Hepatocyte (in vitro differentiated cells): ENCODE data around the gene MTHFR. TPM values are rescaled to one million over a fixed set of nuclear protein-coding genes. Genes with fewer than 3 reads are reported as not detected.

Experiments used
- DNase-seq: peaks from one replicate; pipeline ENCODE4 v3.0.0-alpha.2; 2016; ENCODE audit warnings: low spot score
- H2AFZ ChIP-seq: fragments of 200-600 bp; sonication (generic); 2 replicates; pipeline ENCODE4 v1.6.0; 2016; ENCODE audit warnings: antibody characterized with exemption, mild to moderate bottlenecking
- H3K27ac ChIP-seq: fragments of 200-600 bp; sonication (generic); 2 replicates; pipeline ENCODE4 v1.5.1; 2016; ENCODE audit warnings: mild to moderate bottlenecking
- H3K27me3 ChIP-seq: fragments of 200-600 bp; sonication (generic); 2 replicates; pipeline ENCODE4 v1.6.1; 2016
- H3K36me3 ChIP-seq: fragments of 200-600 bp; sonication (generic); replicated peaks from 2 replicates; pipeline ENCODE4 v1.5.1; 2016; ENCODE audit warnings: low read depth; ENCODE audit not compliant: insufficient read depth
- H3K4me1 ChIP-seq: fragments of 200-600 bp; sonication (generic); 2 replicates; pipeline ENCODE4 v1.5.1; 2016; ENCODE audit warnings: mild to moderate bottlenecking, moderate library complexity; ENCODE audit not compliant: insufficient read depth
- H3K4me2 ChIP-seq: fragments of 200-600 bp; sonication (generic); 2 replicates; pipeline ENCODE4 v1.6.0; 2016
- H3K4me3 ChIP-seq: fragments of 200-600 bp; sonication (generic); 2 replicates; pipeline ENCODE4 v1.5.1; 2016; ENCODE audit warnings: mild to moderate bottlenecking
- H3K79me2 ChIP-seq: fragments of 200-600 bp; sonication (generic); 2 replicates; pipeline ENCODE4 v1.6.0; 2017; ENCODE audit warnings: mild to moderate bottlenecking
- H3K9me2 ChIP-seq: fragments of 200-600 bp; sonication (generic); replicated peaks from 2 replicates; pipeline ENCODE4 v1.6.0; 2017; ENCODE audit warnings: mild to moderate bottlenecking; ENCODE audit not compliant: insufficient read depth
- H3K9me3 ChIP-seq: fragments of 200-600 bp; sonication (generic); 2 replicates; pipeline ENCODE4 v1.5.1; 2016; ENCODE audit warnings: low read depth, mild to moderate bottlenecking
- H4K20me1 ChIP-seq: fragments of 200-600 bp; sonication (generic); 2 replicates; pipeline ENCODE4 v1.6.0; 2016; ENCODE audit warnings: mild to moderate bottlenecking; ENCODE audit not compliant: insufficient read depth, poor library complexity, severe bottlenecking
- CTCF ChIP-seq: fragments of 200-600 bp; sonication (generic); IDR thresholded peaks from 2 replicates; pipeline ENCODE4 v1.5.1; 2016; ENCODE audit warnings: antibody characterized with exemption, mild to moderate bottlenecking; ENCODE audit not compliant: poor library complexity
- EZH2 ChIP-seq: fragments of 200-600 bp; sonication (generic); IDR thresholded peaks from 2 replicates; pipeline ENCODE4 v1.6.1; 2016; ENCODE audit warnings: antibody characterized with exemption, mild to moderate bottlenecking, borderline replicate concordance
- EZH2phosphoT487 ChIP-seq: fragments of 200-600 bp; sonication (generic); IDR thresholded peaks from one replicate; pipeline ENCODE4 v1.6.1; 2018; ENCODE audit warnings: antibody characterized with exemption, mild to moderate bottlenecking, low read depth, moderate library complexity; ENCODE audit not compliant: unreplicated experiment, severe bottlenecking
- WGBS: methylation state at CpG from one replicate; pipeline ENCODE4 v1.1.6; 2016; ENCODE audit warnings: low lambda C conversion rate; ENCODE audit errors: missing lambda C conversion rate; 5-methylcytosine and 5-hydroxymethylcytosine counted together
- polyA plus RNA-seq: library from polyadenylated mRNA; unstranded; fragments of >200 nt; fragmentation: Nextera tagmentation; extraction: Ambion mirVana; gene quantifications from 2 replicates; pipeline ENCODE4 v1.2.1, GENCODE V29; 2016
- total RNA-seq: library from RNA; depleted of rRNA; stranded (reverse); fragments of >200 nt; gene quantifications from 2 replicates; pipeline ENCODE4 v1.2.3, GENCODE V29; 2014

The MTHFR gene
- total and polyA plus RNA-seq, 2 experiments from 2014 or later, result 17.6 to 31.0 TPM

- Histone ChIP-seq H3K79me2 (no peaks in the 10 kb centered on the region), H3K9me2 (no peaks in the 10 kb centered on the region), H3K4me3 (no peak overlapping the region), H3K4me1 (peaks cover 51% of the 10 kb centered on the region), H4K20me1 (no peaks in the 10 kb centered on the region), H3K36me3 (no peaks in the 10 kb centered on the region), H3K4me2 (no peak overlapping the region), H2AFZ (no peak overlapping the region), H3K27ac (peak overlapping the region; percentile 86), H3K27me3 (no peaks in the 10 kb centered on the region), H3K9me3 (no peaks in the 10 kb centered on the region)
- WGBS, result 87% methylated on average over 14 of the region's 14 CpGs
- TF ChIP-seq EZH2, result no peak
- TF ChIP-seq EZH2phosphoT487, result no peak
- no peak for DNase-seq
Observed at GRCh38 chr1:11787804-11788436, 17.8 kb downstream of the MTHFR start.

GRCh38 chr1:11787251-11787803, 18.4 kb downstream of the MTHFR start:
- no peak overlapping the region for H3K4me3 ChIP-seq
- TF ChIP-seq EZH2phosphoT487, result no peak
- no peak for TF ChIP-seq EZH2
- no peak for TF ChIP-seq CTCF
- H3K9me3 ChIP-seq, result no peaks in the 10 kb centered on the region
- peak overlapping the region; percentile 43 for H3K4me2 ChIP-seq
- no peaks in the 10 kb centered on the region for H3K79me2 ChIP-seq
- H3K27me3 ChIP-seq, result no peaks in the 10 kb centered on the region
- H3K4me1 ChIP-seq, result peaks cover 46% of the 10 kb centered on the region
- H4K20me1 ChIP-seq, result no peaks in the 10 kb centered on the region
- H2AFZ ChIP-seq, result no peak overlapping the region
- no peaks in the 10 kb centered on the region for H3K36me3 ChIP-seq
- 37% methylated on average over 16 of the region's 16 CpGs for WGBS
- H3K27ac ChIP-seq, result peak overlapping the region; percentile 86
- H3K9me2 ChIP-seq, result no peaks in the 10 kb centered on the region
- DNase-seq, result peak; percentile 73

- DNase-seq, result no peak
- H3K36me3 ChIP-seq, result no peaks in the 10 kb centered on the region
- no peaks in the 10 kb centered on the region for H3K9me3 ChIP-seq
- H3K79me2 ChIP-seq, result no peaks in the 10 kb centered on the region
- no peak overlapping the region for H3K27ac ChIP-seq
- H3K4me3 ChIP-seq, result no peak overlapping the region
- H4K20me1 ChIP-seq, result no peaks in the 10 kb centered on the region
- peaks cover 34% of the 10 kb centered on the region for H3K4me1 ChIP-seq
- no peak overlapping the region for H2AFZ ChIP-seq
- H3K9me2 ChIP-seq, result no peaks in the 10 kb centered on the region
- no peaks in the 10 kb centered on the region for H3K27me3 ChIP-seq
- H3K4me2 ChIP-seq, result no peak overlapping the region
- 67% methylated on average over 5 of the region's 5 CpGs for WGBS
- TF ChIP-seq EZH2 (no peak), EZH2phosphoT487 (no peak), CTCF (no peak)
Observed at GRCh38 chr1:11786168-11786567, 19.6 kb downstream of the MTHFR start.

DNA sequence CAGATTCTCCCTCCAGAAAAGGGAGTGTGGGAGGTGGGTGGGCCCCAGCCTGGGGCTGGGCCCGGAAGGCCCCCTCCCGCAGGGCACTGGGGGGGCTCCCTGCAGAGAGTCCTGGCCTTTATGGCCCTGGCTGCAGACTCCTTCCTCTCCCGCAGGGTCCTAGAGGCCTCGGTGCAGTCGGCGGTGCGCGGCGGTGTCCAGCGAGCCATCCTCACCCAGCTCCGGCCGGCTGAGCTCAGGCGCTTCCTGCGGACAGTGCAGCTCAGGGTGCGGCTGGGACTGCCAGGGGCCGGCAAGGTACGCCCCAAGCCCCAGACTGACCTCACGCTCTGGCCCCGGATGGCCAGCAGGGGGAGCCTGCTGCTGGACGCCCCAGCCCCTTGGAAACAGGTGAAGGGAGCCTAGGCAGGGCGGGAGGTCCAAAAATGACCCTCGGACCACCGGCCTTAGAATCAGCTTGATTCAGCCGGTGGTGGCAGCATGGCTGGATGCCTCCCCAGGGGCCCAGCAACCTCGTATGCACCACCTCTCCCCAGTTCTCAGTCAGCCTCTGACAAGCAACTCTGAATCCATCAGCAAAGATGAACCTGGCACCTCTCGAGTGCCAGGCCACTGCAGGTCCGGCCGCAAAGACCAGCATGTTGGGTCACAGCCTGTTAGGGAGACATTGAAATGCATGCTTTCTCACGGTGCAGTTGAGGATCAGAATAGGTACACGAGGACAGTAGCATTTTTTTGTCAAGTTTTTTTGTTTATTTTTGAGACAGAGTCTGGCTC, 20.6 kb downstream of the MTHFR start:
- Histone ChIP-seq H3K4me3 (no peak overlapping the region), H3K27ac (no peak overlapping the region), H3K4me2 (peak overlapping the region; percentile 80), H4K20me1 (no peaks in the 10 kb centered on the region), H3K36me3 (no peaks in the 10 kb centered on the region), H3K9me2 (no peaks in the 10 kb centered on the region), H3K4me1 (peaks cover 27% of the 10 kb centered on the region), H3K9me3 (no peaks in the 10 kb centered on the region), H2AFZ (no peak overlapping the region), H3K27me3 (no peaks in the 10 kb centered on the region), H3K79me2 (no peaks in the 10 kb centered on the region)
- TF ChIP-seq CTCF (peak; percentile 86), EZH2phosphoT487 (no peak), EZH2 (no peak)
- WGBS, result 17% methylated on average over 27 of the region's 30 CpGs
- DNase-seq, result peak; percentile 79
